Esophagus squamous epithelium (tissue), 4 donors: Measurements from ENCODE around the gene AIPL1.

Source experiments
- CTCF ChIP-seq, 6 experiments: fragments of 450-650 bp in 4 of 6; fragments of 200-600 bp in 2 of 6; sonication (generic) in 2 of 6; IDR thresholded peaks; one replicate each; pipeline ENCODE4 v1.5.1; 2016 to 2019; ENCODE audit warnings: antibody characterized with exemption in 6 of 6, mild to moderate bottlenecking in 4 of 6, moderate library complexity in 4 of 6
- POLR2A ChIP-seq, 4 donors: fragments of 450-650 bp; IDR thresholded peaks; one replicate each; pipeline ENCODE4 v1.6.1; 2017; ENCODE audit warnings: antibody characterized with exemption in 4 of 4, mild to moderate bottlenecking in 4 of 4, moderate library complexity in 3 of 4

- TF ChIP-seq CTCF (IDR thresholded peaks at IDR 0.05) (no peak), POLR2A (IDR thresholded peaks at IDR 0.05) (no peak)
These were observed 53.1 kb downstream of the AIPL1 start for GRCh38 chr17:6381526-6382465.
